TTC549 (cell line): ENCODE measurements around the gene CCDC186.

ENCODE experiments used
- FAIRE-seq: peaks from 2 replicates; lab custom pipeline; 2012; peaks lifted over from hg19 to GRCh38; lab: Jason Lieb, UNC

CCDC186 gene

GRCh38 chr10:114110174-114110972, 63.6 kb downstream of the CCDC186 start:
- FAIRE-seq: no peak

- peak; percentile 78 for FAIRE-seq
Measured at GRCh38 chr10:114103284-114103683, 70.7 kb downstream of the CCDC186 start.

GRCh38 chr10:114102256-114102655, 71.7 kb downstream of the CCDC186 start:
- no peak for FAIRE-seq

GRCh38 chr10:114100848-114101741, 72.9 kb downstream of the CCDC186 start:
- no peak for FAIRE-seq

- no peak for FAIRE-seq
Measured at GRCh38 chr10:114096864-114097263, 77.1 kb downstream of the CCDC186 start.

- no peak for FAIRE-seq
Measured at GRCh38 chr10:114095559-114096337, 78.3 kb downstream of the CCDC186 start.

GRCh38 chr10:114094795-114095194, 79.2 kb downstream of the CCDC186 start:
- FAIRE-seq: no peak

- no peak for FAIRE-seq
Measured at GRCh38 chr10:114087655-114088054, 86.3 kb downstream of the CCDC186 start.

- no peak for FAIRE-seq
Measured at GRCh38 chr10:114087255-114087654, 86.7 kb downstream of the CCDC186 start.

- FAIRE-seq: no peak
Measured at GRCh38 chr10:114084215-114084614, 89.8 kb downstream of the CCDC186 start.

GRCh38 chr10:114083040-114083439, 91.0 kb downstream of the CCDC186 start:
- no peak for FAIRE-seq

GRCh38 chr10:114081911-114082583, 92.0 kb downstream of the CCDC186 start:
- no peak for FAIRE-seq

- FAIRE-seq: no peak
Measured at GRCh38 chr10:114079421-114079820, 94.6 kb downstream of the CCDC186 start.

- FAIRE-seq: no peak
Measured at GRCh38 chr10:114078346-114078745, 95.7 kb downstream of the CCDC186 start.

- FAIRE-seq: no peak
Measured at GRCh38 chr10:114077815-114078219, 96.2 kb downstream of the CCDC186 start.

- no peak for FAIRE-seq
Measured at GRCh38 chr10:114077347-114077746, 96.7 kb downstream of the CCDC186 start.

GRCh38 chr10:114075093-114075492, 98.9 kb downstream of the CCDC186 start:
- FAIRE-seq: no peak

GRCh38 chr10:114073395-114074186, 100.4 kb downstream of the CCDC186 start:
- FAIRE-seq: no peak

GRCh38 chr10:114071178-114071577, 102.8 kb downstream of the CCDC186 start:
- no peak for FAIRE-seq
